HepG2 (cell line): Measurements from ENCODE around the gene LRIT2. TPM values are rescaled to one million over a fixed set of nuclear protein-coding genes. Genes with fewer than 3 reads are reported as not detected.

Source experiments
- ARNT2 ChIP-seq: sonication (generic); formaldehyde crosslinking; IDR thresholded peaks from 2 replicates; pipeline ENCODE4 v1.8.0; 2022; ENCODE audit warnings: mild to moderate bottlenecking, low read depth, missing genetic modification reagents, moderate library complexity
- FOSL1 ChIP-seq: sonication (generic); formaldehyde crosslinking; IDR thresholded peaks from 2 replicates; pipeline ENCODE4 v1.9.0; 2021; ENCODE audit warnings: missing genetic modification reagents, borderline replicate concordance
- HDAC2 ChIP-seq: sonication (generic); formaldehyde crosslinking; IDR thresholded peaks from 2 replicates; pipeline ENCODE4 v1.4.0; 2020; ENCODE audit warnings: missing genetic modification reagents
- HOXD1 ChIP-seq: sonication (generic); formaldehyde crosslinking; IDR thresholded peaks from 2 replicates; pipeline ENCODE4 v1.5.0; 2020; ENCODE audit warnings: missing genetic modification reagents
- MYC ChIP-seq: sonication (generic); formaldehyde crosslinking; IDR thresholded peaks from 2 replicates; pipeline ENCODE4 v1.9.0; 2021; ENCODE audit warnings: missing genetic modification reagents, borderline replicate concordance
- NFE2L1 ChIP-seq: sonication (generic); formaldehyde crosslinking; IDR thresholded peaks from 2 replicates; pipeline ENCODE4 v1.4.0; 2020; ENCODE audit warnings: missing genetic modification reagents, mild to moderate bottlenecking, borderline replicate concordance
- NONO ChIP-seq, 2 experiments: fragments of 450-650 bp in 1 of 2; sonication (generic) in 1 of 2; formaldehyde crosslinking in 1 of 2; IDR thresholded peaks in 1 of 2; conservative IDR thresholded peaks in 1 of 2; 2 replicates each; pipeline versions ENCODE4 v1.6.1 to v1.8.0; 2017 to 2022; ENCODE audit warnings: mild to moderate bottlenecking in 1 of 2, missing genetic modification reagents in 1 of 2, moderate library complexity in 1 of 2
- PHF21A ChIP-seq: sonication (generic); formaldehyde crosslinking; IDR thresholded peaks from 2 replicates; pipeline ENCODE4 v1.5.0; 2020; ENCODE audit warnings: mild to moderate bottlenecking, missing genetic modification reagents
- PHF8 ChIP-seq: sonication (generic); formaldehyde crosslinking; IDR thresholded peaks from 2 replicates; pipeline ENCODE4 v1.5.0; 2020; ENCODE audit warnings: missing genetic modification reagents
- SOX6 ChIP-seq, 2 experiments: fragments of 450-650 bp in 1 of 2; sonication (generic) in 1 of 2; formaldehyde crosslinking in 1 of 2; IDR thresholded peaks; 2 replicates each; pipeline versions ENCODE4 v1.4.0 to v1.6.1; 2017 to 2020; ENCODE audit warnings: antibody characterized with exemption in 1 of 2, mild to moderate bottlenecking in 1 of 2, missing genetic modification reagents in 1 of 2
- TBX2 ChIP-seq: sonication (generic); formaldehyde crosslinking; IDR thresholded peaks from 2 replicates; pipeline ENCODE4 v1.5.0; 2020; ENCODE audit warnings: missing genetic modification reagents, mild to moderate bottlenecking, borderline replicate concordance
- ZNF672 ChIP-seq: sonication (generic); formaldehyde crosslinking; IDR thresholded peaks from 2 replicates; pipeline ENCODE4 v1.8.1; 2022; ENCODE audit warnings: missing genetic modification reagents
- polyA plus RNA-seq, 8 experiments: library from polyadenylated mRNA; depleted of rRNA in 3 of 8; stranded (reverse) in 7 of 8; unstranded in 1 of 8; fragments of >200 nt; fragmentation: Illumina TruSeq in 4 of 8; extraction: Trizol in 4 of 8; gene quantifications; 2 replicates each; pipeline versions ENCODE4 v1.2.1 to v1.2.3, GENCODE V29; 2011 to 2016; ENCODE audit warnings: low read depth in 4 of 8, missing spikeins in 1 of 8, mixed read lengths in 1 of 8; ENCODE audit not compliant: insufficient read depth in 1 of 8
- total RNA-seq, 5 experiments: library from RNA; depleted of rRNA; stranded (reverse); fragments of >200 nt; fragmentation: Illumina TruSeq; extraction: Trizol; gene quantifications; 2 replicates each; pipeline ENCODE4 v1.2.3, GENCODE V29; 2016; ENCODE audit warnings: low read depth in 1 of 5
- TF ChIP-seq, protein P1 (sequence below): sonication (generic); formaldehyde crosslinking; IDR thresholded peaks from 2 replicates; pipeline ENCODE4 v1.8.0; 2022; ENCODE audit warnings: mild to moderate bottlenecking, missing genetic modification reagents, borderline replicate concordance
- TF ChIP-seq, protein P2 (sequence below): sonication (generic); formaldehyde crosslinking; IDR thresholded peaks from 2 replicates; pipeline ENCODE4 v1.5.1; 2020; ENCODE audit warnings: mild to moderate bottlenecking, missing genetic modification reagents, moderate library complexity
- TF ChIP-seq, protein P3 (sequence below): sonication (generic); formaldehyde crosslinking; IDR thresholded peaks from 2 replicates; pipeline ENCODE4 v1.4.0; 2020; ENCODE audit warnings: missing genetic modification reagents

The LRIT2 gene
- total and polyA plus RNA-seq, 2 of the 13 experiments (the other 11 are each of a cell fraction or from before 2014, with no cell fraction given): not detected

DNA sequence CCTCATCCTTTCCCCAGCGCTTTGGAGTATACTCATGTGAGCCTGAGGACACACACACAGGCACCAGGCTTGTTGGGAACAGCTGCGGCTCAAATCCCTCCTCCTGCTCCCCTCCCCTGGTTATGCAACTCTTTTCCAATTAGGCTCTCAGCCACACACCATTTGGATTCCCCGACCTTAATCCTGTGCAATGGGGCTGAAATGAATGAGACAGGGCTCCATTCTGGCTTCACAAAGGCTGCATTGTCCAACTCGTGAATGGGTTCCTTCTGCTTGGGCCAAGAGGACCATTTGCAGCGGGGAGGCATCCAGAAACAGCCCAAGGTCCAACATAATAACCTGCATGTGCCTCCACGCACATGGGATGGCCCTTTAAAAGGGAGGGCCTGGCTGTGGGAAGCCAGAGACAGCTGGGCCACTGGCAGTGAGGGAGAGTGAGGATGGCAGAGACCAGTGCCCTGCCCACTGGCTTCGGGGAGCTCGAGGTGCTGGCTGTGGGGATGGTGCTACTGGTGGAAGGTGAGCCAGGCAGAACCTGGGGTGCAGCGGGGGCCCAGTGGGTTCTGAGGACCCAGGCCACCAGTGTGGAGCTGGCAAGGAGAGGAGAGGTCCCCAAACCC, 19.4 kb upstream of the LRIT2 start, which contains the start of gene RGR (continued):
- TF ChIP-seq NFE2L1 (CRISPR knock-in tag) (no peak), PHF8 (CRISPR knock-in tag) (0 out of 2 replicates have a peak, but pooled peaks have one; percentile 19), FOSL1 (CRISPR knock-in tag) (no peak), PHF21A (CRISPR knock-in tag) (peak; percentile 49; the same call in 1 of the 2 replicates), NONO (IDR thresholded peaks at IDR 0.05) (no peak), NONO (CRISPR knock-in tag; conservative IDR thresholded peaks at IDR 0.05) (peak; percentile 55; the same call in 1 of the 2 replicates), TBX2 (peak; percentile 37; the same call in 1 of the 2 replicates), ZNF672 (CRISPR knock-in tag) (no peak), HDAC2 (CRISPR knock-in tag) (peak; percentile 20; the same call in 1 of the 2 replicates), MYC (CRISPR knock-in tag) (peak; percentile 60; the same call in 1 of the 2 replicates), SOX6 (IDR thresholded peaks at IDR 0.05) (no peak), SOX6 (CRISPR knock-in tag; IDR thresholded peaks at IDR 0.05) (peak; percentile 57), HOXD1 (no peak), ARNT2 (CRISPR knock-in tag) (no peak)
- TF ChIP-seq, protein P1, sequence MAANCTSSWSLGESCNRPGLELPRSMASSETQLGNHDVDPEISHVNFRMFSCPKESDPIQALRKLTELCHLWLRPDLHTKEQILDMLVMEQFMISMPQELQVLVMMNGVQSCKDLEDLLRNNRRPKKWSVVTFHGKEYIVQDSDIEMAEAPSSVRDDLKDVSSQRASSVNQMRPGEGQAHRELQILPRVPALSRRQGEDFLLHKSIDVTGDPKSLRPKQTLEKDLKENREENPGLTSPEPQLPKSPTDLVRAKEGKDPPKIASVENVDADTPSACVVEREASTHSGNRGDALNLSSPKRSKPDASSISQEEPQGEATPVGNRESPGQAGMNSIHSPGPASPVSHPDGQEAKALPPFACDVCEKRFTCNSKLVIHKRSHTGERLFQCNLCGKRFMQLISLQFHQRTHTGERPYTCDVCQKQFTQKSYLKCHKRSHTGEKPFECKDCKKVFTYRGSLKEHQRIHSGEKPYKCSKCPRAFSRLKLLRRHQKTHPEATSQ: no peak
- TF ChIP-seq, protein P2, sequence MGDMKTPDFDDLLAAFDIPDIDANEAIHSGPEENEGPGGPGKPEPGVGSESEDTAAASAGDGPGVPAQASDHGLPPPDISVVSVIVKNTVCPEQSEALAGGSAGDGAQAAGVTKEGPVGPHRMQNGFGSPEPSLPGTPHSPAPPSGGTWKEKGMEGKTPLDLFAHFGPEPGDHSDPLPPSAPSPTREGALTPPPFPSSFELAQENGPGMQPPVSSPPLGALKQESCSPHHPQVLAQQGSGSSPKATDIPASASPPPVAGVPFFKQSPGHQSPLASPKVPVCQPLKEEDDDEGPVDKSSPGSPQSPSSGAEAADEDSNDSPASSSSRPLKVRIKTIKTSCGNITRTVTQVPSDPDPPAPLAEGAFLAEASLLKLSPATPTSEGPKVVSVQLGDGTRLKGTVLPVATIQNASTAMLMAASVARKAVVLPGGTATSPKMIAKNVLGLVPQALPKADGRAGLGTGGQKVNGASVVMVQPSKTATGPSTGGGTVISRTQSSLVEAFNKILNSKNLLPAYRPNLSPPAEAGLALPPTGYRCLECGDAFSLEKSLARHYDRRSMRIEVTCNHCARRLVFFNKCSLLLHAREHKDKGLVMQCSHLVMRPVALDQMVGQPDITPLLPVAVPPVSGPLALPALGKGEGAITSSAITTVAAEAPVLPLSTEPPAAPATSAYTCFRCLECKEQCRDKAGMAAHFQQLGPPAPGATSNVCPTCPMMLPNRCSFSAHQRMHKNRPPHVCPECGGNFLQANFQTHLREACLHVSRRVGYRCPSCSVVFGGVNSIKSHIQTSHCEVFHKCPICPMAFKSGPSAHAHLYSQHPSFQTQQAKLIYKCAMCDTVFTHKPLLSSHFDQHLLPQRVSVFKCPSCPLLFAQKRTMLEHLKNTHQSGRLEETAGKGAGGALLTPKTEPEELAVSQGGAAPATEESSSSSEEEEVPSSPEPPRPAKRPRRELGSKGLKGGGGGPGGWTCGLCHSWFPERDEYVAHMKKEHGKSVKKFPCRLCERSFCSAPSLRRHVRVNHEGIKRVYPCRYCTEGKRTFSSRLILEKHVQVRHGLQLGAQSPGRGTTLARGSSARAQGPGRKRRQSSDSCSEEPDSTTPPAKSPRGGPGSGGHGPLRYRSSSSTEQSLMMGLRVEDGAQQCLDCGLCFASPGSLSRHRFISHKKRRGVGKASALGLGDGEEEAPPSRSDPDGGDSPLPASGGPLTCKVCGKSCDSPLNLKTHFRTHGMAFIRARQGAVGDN (CRISPR knock-in tag): peak; percentile 61
- TF ChIP-seq, protein P3, sequence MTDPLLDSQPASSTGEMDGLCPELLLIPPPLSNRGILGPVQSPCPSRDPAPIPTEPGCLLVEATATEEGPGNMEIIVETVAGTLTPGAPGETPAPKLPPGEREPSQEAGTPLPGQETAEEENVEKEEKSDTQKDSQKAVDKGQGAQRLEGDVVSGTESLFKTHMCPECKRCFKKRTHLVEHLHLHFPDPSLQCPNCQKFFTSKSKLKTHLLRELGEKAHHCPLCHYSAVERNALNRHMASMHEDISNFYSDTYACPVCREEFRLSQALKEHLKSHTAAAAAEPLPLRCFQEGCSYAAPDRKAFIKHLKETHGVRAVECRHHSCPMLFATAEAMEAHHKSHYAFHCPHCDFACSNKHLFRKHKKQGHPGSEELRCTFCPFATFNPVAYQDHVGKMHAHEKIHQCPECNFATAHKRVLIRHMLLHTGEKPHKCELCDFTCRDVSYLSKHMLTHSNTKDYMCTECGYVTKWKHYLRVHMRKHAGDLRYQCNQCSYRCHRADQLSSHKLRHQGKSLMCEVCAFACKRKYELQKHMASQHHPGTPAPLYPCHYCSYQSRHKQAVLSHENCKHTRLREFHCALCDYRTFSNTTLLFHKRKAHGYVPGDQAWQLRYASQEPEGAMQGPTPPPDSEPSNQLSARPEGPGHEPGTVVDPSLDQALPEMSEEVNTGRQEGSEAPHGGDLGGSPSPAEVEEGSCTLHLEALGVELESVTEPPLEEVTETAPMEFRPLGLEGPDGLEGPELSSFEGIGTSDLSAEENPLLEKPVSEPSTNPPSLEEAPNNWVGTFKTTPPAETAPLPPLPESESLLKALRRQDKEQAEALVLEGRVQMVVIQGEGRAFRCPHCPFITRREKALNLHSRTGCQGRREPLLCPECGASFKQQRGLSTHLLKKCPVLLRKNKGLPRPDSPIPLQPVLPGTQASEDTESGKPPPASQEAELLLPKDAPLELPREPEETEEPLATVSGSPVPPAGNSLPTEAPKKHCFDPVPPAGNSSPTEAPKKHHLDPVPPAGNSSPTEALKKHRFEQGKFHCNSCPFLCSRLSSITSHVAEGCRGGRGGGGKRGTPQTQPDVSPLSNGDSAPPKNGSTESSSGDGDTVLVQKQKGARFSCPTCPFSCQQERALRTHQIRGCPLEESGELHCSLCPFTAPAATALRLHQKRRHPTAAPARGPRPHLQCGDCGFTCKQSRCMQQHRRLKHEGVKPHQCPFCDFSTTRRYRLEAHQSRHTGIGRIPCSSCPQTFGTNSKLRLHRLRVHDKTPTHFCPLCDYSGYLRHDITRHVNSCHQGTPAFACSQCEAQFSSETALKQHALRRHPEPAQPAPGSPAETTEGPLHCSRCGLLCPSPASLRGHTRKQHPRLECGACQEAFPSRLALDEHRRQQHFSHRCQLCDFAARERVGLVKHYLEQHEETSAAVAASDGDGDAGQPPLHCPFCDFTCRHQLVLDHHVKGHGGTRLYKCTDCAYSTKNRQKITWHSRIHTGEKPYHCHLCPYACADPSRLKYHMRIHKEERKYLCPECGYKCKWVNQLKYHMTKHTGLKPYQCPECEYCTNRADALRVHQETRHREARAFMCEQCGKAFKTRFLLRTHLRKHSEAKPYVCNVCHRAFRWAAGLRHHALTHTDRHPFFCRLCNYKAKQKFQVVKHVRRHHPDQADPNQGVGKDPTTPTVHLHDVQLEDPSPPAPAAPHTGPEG (CRISPR knock-in tag): no peak
